HepG2 (cell line): ENCODE results near the gene DPH1. TPM values are rescaled to one million over a fixed set of nuclear protein-coding genes. Genes with fewer than 3 reads are reported as not detected.
A peak's percentile ranks its signal among the peaks of the same experiment; 100 is the strongest.

Experiments used
- CREBL2 ChIP-seq: sonication (generic); formaldehyde crosslinking; IDR thresholded peaks from 2 replicates; pipeline ENCODE4 v1.8.1; 2023; ENCODE audit warnings: missing genetic modification reagents, mild to moderate bottlenecking, borderline replicate concordance
- ESRRA ChIP-seq: sonication (generic); formaldehyde crosslinking; IDR thresholded peaks from 2 replicates; pipeline ENCODE4 v1.5.1; 2020; ENCODE audit warnings: mild to moderate bottlenecking, low read depth, missing genetic modification reagents
- GMEB1 ChIP-seq: sonication (generic); formaldehyde crosslinking; IDR thresholded peaks from 2 replicates; pipeline ENCODE4 v1.5.1; 2020; ENCODE audit warnings: missing genetic modification reagents, mild to moderate bottlenecking, borderline replicate concordance
- HBP1 ChIP-seq: IDR thresholded peaks from 2 replicates; pipeline ENCODE4 v1.6.1; 2016; ENCODE audit warnings: low read depth, control low read depth
- HOXA9 ChIP-seq: sonication (generic); formaldehyde crosslinking; IDR thresholded peaks from 2 replicates; pipeline ENCODE4 v1.8.1; 2022; ENCODE audit warnings: missing genetic modification reagents, mild to moderate bottlenecking, moderate library complexity, borderline replicate concordance
- JUND ChIP-seq: sonication (generic); formaldehyde crosslinking; IDR thresholded peaks from 2 replicates; pipeline ENCODE4 v1.8.0; 2022; ENCODE audit warnings: mild to moderate bottlenecking, missing genetic modification reagents
- NFKBIZ ChIP-seq: IDR thresholded peaks from 2 replicates; pipeline ENCODE4 v1.6.1; 2018; ENCODE audit warnings: missing genetic modification reagents, missing compliant biosample characterization
- NRL ChIP-seq: sonication (generic); formaldehyde crosslinking; IDR thresholded peaks from 2 replicates; pipeline ENCODE4 v1.5.0; 2020; ENCODE audit warnings: missing genetic modification reagents, mild to moderate bottlenecking, moderate library complexity, borderline replicate concordance
- SMYD3 ChIP-seq: sonication (generic); formaldehyde crosslinking; IDR thresholded peaks from 2 replicates; pipeline ENCODE4 v1.8.1; 2023; ENCODE audit warnings: mild to moderate bottlenecking, missing genetic modification reagents
- SOX13 ChIP-seq, 3 experiments: fragments of 450-650 bp in 1 of 3; sonication (generic) in 1 of 3; formaldehyde crosslinking in 1 of 3; IDR thresholded peaks in 2 of 3; conservative IDR thresholded peaks in 1 of 3; 2 replicates each; pipeline versions ENCODE4 v1.5.0 to v1.6.1; 2016 to 2020; ENCODE audit warnings: antibody characterized with exemption in 1 of 3, mild to moderate bottlenecking in 1 of 3, missing compliant biosample characterization in 1 of 3, missing genetic modification reagents in 1 of 3, moderate library complexity in 1 of 3
- SP140L ChIP-seq: sonication (generic); formaldehyde crosslinking; IDR thresholded peaks from 2 replicates; pipeline ENCODE4 v1.4.0; 2020; ENCODE audit warnings: missing genetic modification reagents, borderline replicate concordance
- TERF1 ChIP-seq: sonication (generic); formaldehyde crosslinking; IDR thresholded peaks from 2 replicates; pipeline ENCODE4 v1.8.0; 2022; ENCODE audit warnings: mild to moderate bottlenecking, missing genetic modification reagents, moderate library complexity
- ZBTB44 ChIP-seq: sonication (generic); formaldehyde crosslinking; IDR thresholded peaks from 2 replicates; pipeline ENCODE4 v1.4.0; 2020; ENCODE audit warnings: missing genetic modification reagents
- ZFY ChIP-seq: sonication (generic); formaldehyde crosslinking; IDR thresholded peaks from 2 replicates; pipeline ENCODE4 v1.4.0; 2020; ENCODE audit warnings: missing genetic modification reagents
- ZNF282 ChIP-seq: fragments of 450-650 bp; IDR thresholded peaks from 2 replicates; pipeline ENCODE4 v1.6.1; 2018; ENCODE audit not compliant: partially characterized antibody
- ZNF30 ChIP-seq: sonication (generic); formaldehyde crosslinking; IDR thresholded peaks from 2 replicates; pipeline ENCODE4 v1.5.0; 2020; ENCODE audit warnings: mild to moderate bottlenecking, missing genetic modification reagents
- ZNF772 ChIP-seq: sonication (generic); formaldehyde crosslinking; IDR thresholded peaks from 2 replicates; pipeline ENCODE4 v1.5.0; 2020; ENCODE audit warnings: mild to moderate bottlenecking, missing genetic modification reagents
- ZNF800 ChIP-seq: sonication (generic); formaldehyde crosslinking; IDR thresholded peaks from 2 replicates; pipeline ENCODE4 v1.4.0; 2020; ENCODE audit warnings: missing genetic modification reagents
- polyA plus RNA-seq, 8 experiments: library from polyadenylated mRNA; depleted of rRNA in 3 of 8; stranded (reverse) in 7 of 8; unstranded in 1 of 8; fragments of >200 nt; fragmentation: Illumina TruSeq in 4 of 8; extraction: Trizol in 4 of 8; gene quantifications; 2 replicates each; pipeline versions ENCODE4 v1.2.1 to v1.2.3, GENCODE V29; 2011 to 2016; ENCODE audit warnings: low read depth in 4 of 8, missing spikeins in 1 of 8, mixed read lengths in 1 of 8; ENCODE audit not compliant: insufficient read depth in 1 of 8
- total RNA-seq, 5 experiments: library from RNA; depleted of rRNA; stranded (reverse); fragments of >200 nt; fragmentation: Illumina TruSeq; extraction: Trizol; gene quantifications; 2 replicates each; pipeline ENCODE4 v1.2.3, GENCODE V29; 2016; ENCODE audit warnings: low read depth in 1 of 5

The DPH1 gene
- total and polyA plus RNA-seq, 2 of the 13 experiments (the other 11 are each of a cell fraction or from before 2014, with no cell fraction given), result 25.3 to 42.8 TPM

GRCh38 chr17:2049333-2050299 lies 19.7 kb downstream of the DPH1 start (continued):
- TF ChIP-seq HOXA9 (CRISPR knock-in tag), result peak; percentile 21; the same call in 1 of the 2 replicates
- peak; percentile 12; the same call in 1 of the 2 replicates for TF ChIP-seq ZFY (CRISPR knock-in tag)
- TF ChIP-seq GMEB1 (CRISPR knock-in tag), result 0 out of 2 replicates have a peak, but pooled peaks have one; percentile 46
- no peak for TF ChIP-seq CREBL2
- TF ChIP-seq HBP1 (CRISPR knock-in tag), result peak; percentile 82; the same call in 1 of the 2 replicates
- no peak for TF ChIP-seq ZNF30 (CRISPR knock-in tag)
- no peak for TF ChIP-seq NFKBIZ (CRISPR knock-in tag)
- TF ChIP-seq SOX13 (IDR thresholded peaks at IDR 0.05), result no peak
- TF ChIP-seq SOX13 (CRISPR knock-in tag; conservative IDR thresholded peaks at IDR 0.05 in 1 of 2, IDR thresholded peaks at IDR 0.05 in 1 of 2), result no peak
- no peak for TF ChIP-seq ZNF800 (CRISPR knock-in tag)
- no peak for TF ChIP-seq ESRRA (CRISPR knock-in tag)
- TF ChIP-seq NRL, result no peak
- no peak for TF ChIP-seq ZNF282
- TF ChIP-seq ZBTB44 (CRISPR knock-in tag), result no peak
- TF ChIP-seq TERF1 (CRISPR knock-in tag), result no peak
- TF ChIP-seq SP140L (CRISPR knock-in tag), result no peak
- no peak for TF ChIP-seq JUND (CRISPR knock-in tag)
- TF ChIP-seq SMYD3 (CRISPR knock-in tag), result no peak
- no peak for TF ChIP-seq ZNF772 (CRISPR knock-in tag)
